ENCODE data around the gene DNAJC12. TPM values are rescaled to one million over a fixed set of nuclear protein-coding genes. Genes with fewer than 3 reads are reported as not detected.

The DNAJC12 gene
- polyA plus RNA-seq, 2 of the 4 experiments (the other 2 are of a cell fraction), result 19.1 to 80.0 TPM

GRCh38 chr10:67819768-67820204, 18.2 kb downstream of the DNAJC12 start:
- Histone ChIP-seq H3K4me3 (no peak overlapping the region), H3K9me3 (no peaks in the 10 kb centered on the region), H3K4me1 (peaks cover 81% of the 10 kb centered on the region), H3K27ac (peak overlapping the region; percentile 95 to 97), H3K4me2 (peak overlapping the region; percentile 82)
- peak; percentile 99 for FAIRE-seq
- WGBS (ENCODE audit: missing lambda C conversion rate), result 3% methylated on average over 3 of the region's 3 CpGs
- TF ChIP-seq MAX (IDR thresholded peaks at IDR 0.05) (peak; percentile 86), ATOH8 (CRISPR knock-in tag; IDR thresholded peaks at IDR 0.05; ENCODE audit: low read depth) (peak; percentile 42; the same call in 1 of the 2 replicates), ZFP36 (IDR thresholded peaks at IDR 0.05; ENCODE audit: borderline replicate concordance, partially characterized antibody) (peak; percentile 88), REST (IDR thresholded peaks at IDR 0.05) (no peak), NPAS2 (CRISPR knock-in tag; IDR thresholded peaks at IDR 0.05; ENCODE audit: borderline replicate concordance) (no peak), NFE2L2 (conservative IDR thresholded peaks at IDR 0.05; ENCODE audit: low read length) (no peak), USF2 (IDR thresholded peaks at IDR 0.05) (peak; percentile 63), MAFK (IDR thresholded peaks at IDR 0.05; ENCODE audit: partially characterized antibody) (peak; percentile 33), RNF2 (IDR thresholded peaks at IDR 0.05; ENCODE audit: borderline replicate concordance, low read depth) (no peak), CHD2 (IDR thresholded peaks at IDR 0.05; ENCODE audit: low read length, partially characterized antibody) (no peak), FOSB (CRISPR knock-in tag; IDR thresholded peaks at IDR 0.05) (peak; percentile 33; the same call in 1 of the 2 replicates), RARB (CRISPR knock-in tag; IDR thresholded peaks at IDR 0.05) (no peak), GATA3 (IDR thresholded peaks at IDR 0.05; ENCODE audit: borderline replicate concordance) (peak; percentile 72), CHD4 (IDR thresholded peaks at IDR 0.05; ENCODE audit: borderline replicate concordance) (no peak), MYC (IDR thresholded peaks at IDR 0.05; ENCODE audit: borderline replicate concordance, low read length) (0 out of 2 replicates have a peak, but pooled peaks have one; percentile 36), PBX3 (IDR thresholded peaks at IDR 0.05) (peak; percentile 16; the same call in 1 of the 2 replicates), SMC3 (IDR thresholded peaks at IDR 0.05) (no peak), MAZ (IDR thresholded peaks at IDR 0.05; ENCODE audit: borderline replicate concordance, low read depth, low read length) (no peak), HOXB5 (CRISPR knock-in tag; IDR thresholded peaks at IDR 0.05) (0 out of 2 replicates have a peak, but pooled peaks have one; percentile 18), FOSL2 (IDR thresholded peaks at IDR 0.05) (peak; percentile 55; the same call in 1 of the 2 replicates), FOSL2 (CRISPR knock-in tag; IDR thresholded peaks at IDR 0.05) (peak; percentile 96), EHMT2 (IDR thresholded peaks at IDR 0.05; ENCODE audit: low read depth) (no peak), CEBPB (IDR thresholded peaks at IDR 0.05) (peak in 1 of 2 experiments; percentile 40; a peak in 1 of 4 replicates), JUNB (IDR thresholded peaks at IDR 0.05) (peak; percentile 69), RAD21 (conservative IDR thresholded peaks at IDR 0.05 in 1 of 2, IDR thresholded peaks at IDR 0.05 in 1 of 2) (no peak), KDM1A (IDR thresholded peaks at IDR 0.05; ENCODE audit: low read depth) (0 out of 2 replicates have a peak, but pooled peaks have one; percentile 34), CBX2 (IDR thresholded peaks at IDR 0.05; ENCODE audit: borderline replicate concordance, low read depth) (no peak), JUN (IDR thresholded peaks at IDR 0.05) (0 out of 5 replicates have a peak, but pooled peaks of 1 of the 2 experiments have one; percentile 37), EP300 (IDR thresholded peaks at IDR 0.05) (peak; percentile 33 to 59; a peak in 1 of 5 replicates), ZSCAN20 (CRISPR knock-in tag; IDR thresholded peaks at IDR 0.05) (peak; percentile 25; the same call in 1 of the 2 replicates)
- peak; percentile 78 to 92 for ATAC-seq
- POLR2A ChIA-PET, result interaction anchor here (1.0 to 1.3 kb wide), 2 partner anchors 18 to 30 kb away, joined by 5 to 7 read pairs; partner anchors contain the start of gene DNAJC12
- DNase-seq (ENCODE audit: low read depth in 1 of 2, low spot score in 1 of 2), result peak; percentile 64 to 95
- CTCF ChIA-PET, result interaction anchor here (2.4 kb wide), 1 partner anchor 31 kb away, joined by 15 read pairs; no protein-coding TSS in a partner anchor

Measured in A549 (cell line).